Measurements from ENCODE around the gene LAMTOR2. TPM values are rescaled to one million over a fixed set of nuclear protein-coding genes. Genes with fewer than 3 reads are reported as not detected.

Gene LAMTOR2
- total RNA-seq, 1 donor, result 40.4 TPM

- TF ChIP-seq, protein P1, sequence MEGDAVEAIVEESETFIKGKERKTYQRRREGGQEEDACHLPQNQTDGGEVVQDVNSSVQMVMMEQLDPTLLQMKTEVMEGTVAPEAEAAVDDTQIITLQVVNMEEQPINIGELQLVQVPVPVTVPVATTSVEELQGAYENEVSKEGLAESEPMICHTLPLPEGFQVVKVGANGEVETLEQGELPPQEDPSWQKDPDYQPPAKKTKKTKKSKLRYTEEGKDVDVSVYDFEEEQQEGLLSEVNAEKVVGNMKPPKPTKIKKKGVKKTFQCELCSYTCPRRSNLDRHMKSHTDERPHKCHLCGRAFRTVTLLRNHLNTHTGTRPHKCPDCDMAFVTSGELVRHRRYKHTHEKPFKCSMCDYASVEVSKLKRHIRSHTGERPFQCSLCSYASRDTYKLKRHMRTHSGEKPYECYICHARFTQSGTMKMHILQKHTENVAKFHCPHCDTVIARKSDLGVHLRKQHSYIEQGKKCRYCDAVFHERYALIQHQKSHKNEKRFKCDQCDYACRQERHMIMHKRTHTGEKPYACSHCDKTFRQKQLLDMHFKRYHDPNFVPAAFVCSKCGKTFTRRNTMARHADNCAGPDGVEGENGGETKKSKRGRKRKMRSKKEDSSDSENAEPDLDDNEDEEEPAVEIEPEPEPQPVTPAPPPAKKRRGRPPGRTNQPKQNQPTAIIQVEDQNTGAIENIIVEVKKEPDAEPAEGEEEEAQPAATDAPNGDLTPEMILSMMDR (IDR thresholded peaks at IDR 0.05; ENCODE audit: insufficient read depth, low read length), result no peak
- peak overlapping the region; percentile 91 for H3K4me3 ChIP-seq (ENCODE audit: low read depth, low read length)
- no peak for DNase-seq (ENCODE audit: low read depth)
Observed at GRCh38 chr1:156019946-156020292, 34.7 kb upstream of the LAMTOR2 start.

DNA sequence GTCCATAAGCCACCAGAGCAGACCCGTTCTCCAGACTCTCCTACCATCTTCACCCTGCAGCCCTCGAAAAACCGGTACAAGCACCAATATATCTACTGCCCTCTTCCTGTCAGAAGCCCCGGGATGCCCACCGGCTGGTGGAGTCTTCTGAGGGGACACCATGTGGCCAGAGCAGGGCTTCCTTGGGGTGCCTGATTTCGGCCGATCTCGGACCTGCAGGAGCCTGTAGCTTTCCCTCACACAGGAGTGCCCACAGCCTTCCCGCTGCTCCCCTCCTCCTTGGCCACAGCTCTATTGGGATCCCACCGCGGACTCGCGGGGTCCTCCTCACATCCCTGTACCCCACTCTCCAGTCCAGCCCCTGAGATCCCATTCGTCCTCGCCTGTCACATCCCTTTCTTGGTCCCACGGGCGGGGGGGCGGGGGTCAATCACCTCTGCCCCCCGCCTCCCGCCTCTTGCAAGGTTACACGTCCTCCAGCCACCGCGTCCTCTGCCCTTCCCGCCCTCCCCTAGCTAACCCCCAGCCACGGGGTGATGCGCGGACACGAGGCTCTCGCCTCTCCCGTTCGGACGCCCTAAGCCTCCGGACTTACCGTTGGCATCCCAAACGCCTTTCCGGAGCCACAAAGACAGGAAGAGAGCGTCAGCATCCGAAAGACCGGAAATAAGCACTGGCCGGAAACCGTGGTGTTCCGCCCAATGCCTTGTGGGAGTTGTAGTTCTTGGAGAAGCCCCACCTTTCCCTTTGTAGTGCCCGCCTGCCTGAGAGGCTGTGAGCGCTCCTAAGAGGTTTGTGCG lies 34.1 kb upstream of the LAMTOR2 start, which contains the start of gene SSR2:
TSS of gene SSR2 (minus strand) at position 659 of the 800 bp plus-strand sequence. CDS start 784 bp downstream, outside the sequence.
- H3K4me3 ChIP-seq (ENCODE audit: low read depth, low read length), result peak within 1 kb of the TSS; percentile 91
- TF ChIP-seq, protein P1 (IDR thresholded peaks at IDR 0.05; ENCODE audit: insufficient read depth, low read length), result no peak
- peak; percentile 92 for DNase-seq (ENCODE audit: low read depth)

- TF ChIP-seq, protein P1 (IDR thresholded peaks at IDR 0.05; ENCODE audit: insufficient read depth, low read length), result no peak
- no peak for DNase-seq (ENCODE audit: low read depth)
- peak overlapping the region; percentile 91 for H3K4me3 ChIP-seq (ENCODE audit: low read depth, low read length)
Observed at GRCh38 chr1:156021093-156021428, 33.5 kb upstream of the LAMTOR2 start.

DNA sequence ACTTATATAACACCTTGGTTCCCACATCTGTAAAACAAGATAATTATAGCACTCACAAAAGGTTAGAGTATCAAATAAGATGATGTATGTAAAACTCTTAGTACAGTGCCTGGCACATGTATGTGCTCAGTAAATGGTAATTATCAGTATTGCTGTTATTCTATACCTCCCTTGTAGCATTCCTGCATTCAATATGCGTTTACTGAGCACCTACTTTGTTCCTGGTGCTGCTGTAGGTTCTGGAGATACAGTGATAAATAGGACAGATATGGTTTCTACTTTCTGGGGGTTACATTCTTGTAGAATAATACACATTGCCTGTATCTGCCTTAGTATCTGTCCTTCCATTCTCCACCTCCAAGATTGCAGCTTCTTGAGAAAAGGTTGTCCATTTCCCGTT lies 32.6 kb upstream of the LAMTOR2 start:
- H3K4me3 ChIP-seq (ENCODE audit: low read depth, low read length), result no peak overlapping the region
- TF ChIP-seq, protein P1 (IDR thresholded peaks at IDR 0.05; ENCODE audit: insufficient read depth, low read length), result no peak
- DNase-seq (ENCODE audit: low read depth), result no peak

DNA sequence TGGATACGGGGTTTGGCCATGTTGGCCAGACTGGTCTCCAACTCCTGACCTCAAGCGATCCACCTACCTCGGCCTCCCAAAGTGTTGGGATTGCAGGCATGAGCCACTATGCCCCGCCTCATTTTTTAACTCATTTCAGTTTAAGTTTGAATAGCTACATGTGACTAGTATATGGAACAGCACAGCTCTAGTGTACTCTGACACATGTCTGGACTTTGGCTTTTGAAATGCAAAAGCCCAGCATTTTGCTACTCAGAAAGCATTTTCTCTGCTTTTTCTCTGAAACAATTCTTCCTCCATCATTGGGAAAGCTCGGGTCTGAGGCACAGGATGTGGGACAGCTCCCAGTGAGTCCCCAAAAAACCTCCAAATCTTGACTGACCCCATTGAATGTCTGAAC lies 29.8 kb upstream of the LAMTOR2 start:
- no peak for DNase-seq (ENCODE audit: low read depth)
- TF ChIP-seq, protein P1 (IDR thresholded peaks at IDR 0.05; ENCODE audit: insufficient read depth, low read length), result no peak
- H3K4me3 ChIP-seq (ENCODE audit: low read depth, low read length), result no peak overlapping the region

- TF ChIP-seq, protein P1 (IDR thresholded peaks at IDR 0.05; ENCODE audit: insufficient read depth, low read length), result peak; percentile 73
- no peak overlapping the region for H3K4me3 ChIP-seq (ENCODE audit: low read depth, low read length)
- peak; percentile 30 for DNase-seq (ENCODE audit: low read depth)
Observed at GRCh38 chr1:156025876-156026275, 28.7 kb upstream of the LAMTOR2 start.

Measured in fibroblast of the aortic adventitia (primary cell).